ENCODE measurements around the gene RHBDL3.
"Not testable (repeated sequence)": the region's sequence is repeated elsewhere in the genome, so short reads cannot be mapped to it uniquely, and the experiment has no call there.

Gene RHBDL3

DNA sequence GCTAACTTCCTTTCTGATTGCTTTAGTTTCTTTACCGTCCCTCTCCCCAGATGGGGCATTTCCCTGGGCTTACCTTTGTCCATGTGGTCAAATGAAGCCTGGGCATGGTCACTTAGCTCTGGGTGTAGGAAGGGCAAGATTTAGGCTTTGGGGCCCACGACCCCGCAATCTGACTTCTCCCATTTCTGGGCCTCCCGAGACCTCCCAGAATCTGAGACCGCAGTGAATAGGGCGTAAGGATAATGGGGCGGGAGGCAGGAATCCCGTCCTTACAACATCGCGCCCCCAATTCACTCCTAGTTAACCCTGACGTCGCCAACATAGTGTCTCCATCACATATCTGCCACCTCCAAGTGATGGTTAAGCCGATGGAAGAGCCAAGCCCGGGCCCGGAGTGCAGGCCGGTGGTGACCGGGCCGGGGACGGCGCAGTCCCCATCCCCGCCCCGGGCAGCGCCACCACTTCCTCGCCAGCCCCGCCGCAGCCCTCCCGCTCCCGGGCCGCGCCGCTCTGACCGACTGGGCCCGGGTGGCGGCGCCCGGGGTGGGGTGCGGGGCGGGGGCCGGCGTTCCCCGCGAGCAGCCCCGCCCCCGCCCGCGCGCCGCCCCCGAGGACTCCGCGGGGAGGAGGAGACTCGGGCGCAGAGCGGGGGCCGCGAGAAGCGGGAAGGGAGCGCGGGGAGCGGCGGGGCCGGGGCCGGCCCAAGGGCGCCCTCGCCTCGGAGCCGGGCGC, at the start of gene RHBDL3:
TSS of gene RHBDL3 (plus strand) at position 641 of the 732 bp plus-strand sequence. CDS start 358 bp downstream, outside the sequence.
- peak; percentile 91 for DNase-seq (ENCODE audit: low spot score)

DNA sequence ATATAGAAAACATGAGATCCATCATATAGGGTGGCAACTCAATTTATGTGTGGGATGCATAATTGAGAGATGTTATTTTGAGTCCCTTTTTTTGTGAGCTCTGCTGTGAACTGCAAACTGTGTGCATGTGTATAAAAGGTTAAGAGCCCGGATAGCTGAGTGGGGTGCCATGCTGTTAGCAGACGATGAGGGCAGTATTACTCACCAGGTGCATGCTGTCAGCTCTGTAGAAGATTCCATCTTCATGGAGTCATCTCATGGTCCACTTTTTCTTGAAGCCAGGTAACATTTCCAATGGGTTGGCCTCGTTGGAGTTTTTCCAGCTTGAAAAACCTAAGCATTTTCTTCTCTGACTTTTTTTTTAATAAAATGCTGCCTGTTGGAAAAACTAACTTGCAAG, 43.0 kb upstream of the RHBDL3 start:
- no peak for DNase-seq (ENCODE audit: low spot score)

DNA sequence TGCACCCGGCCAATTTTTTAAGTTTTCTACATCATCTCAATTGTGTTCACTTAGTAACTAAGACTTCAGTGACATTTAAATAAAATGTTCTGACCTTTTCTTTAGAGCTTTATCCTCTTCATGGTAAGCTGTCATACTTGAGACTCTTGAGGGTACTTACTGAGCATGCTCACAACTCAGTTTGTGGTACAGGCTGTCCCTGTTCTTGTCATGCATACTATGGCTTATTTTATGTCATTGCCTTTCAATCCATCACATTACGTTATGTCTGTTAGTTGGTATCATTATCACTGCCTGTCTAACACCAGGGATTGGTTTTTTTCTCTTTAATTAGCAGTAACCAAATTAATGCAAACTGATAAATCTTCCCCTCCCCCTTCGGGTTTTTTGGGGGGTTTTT, 41.9 kb upstream of the RHBDL3 start:
- DNase-seq (ENCODE audit: low spot score) = no peak

- no peak for DNase-seq (ENCODE audit: low spot score)
These were observed 38.7 kb upstream of the RHBDL3 start for GRCh38 chr17:32226886-32227285.

DNA sequence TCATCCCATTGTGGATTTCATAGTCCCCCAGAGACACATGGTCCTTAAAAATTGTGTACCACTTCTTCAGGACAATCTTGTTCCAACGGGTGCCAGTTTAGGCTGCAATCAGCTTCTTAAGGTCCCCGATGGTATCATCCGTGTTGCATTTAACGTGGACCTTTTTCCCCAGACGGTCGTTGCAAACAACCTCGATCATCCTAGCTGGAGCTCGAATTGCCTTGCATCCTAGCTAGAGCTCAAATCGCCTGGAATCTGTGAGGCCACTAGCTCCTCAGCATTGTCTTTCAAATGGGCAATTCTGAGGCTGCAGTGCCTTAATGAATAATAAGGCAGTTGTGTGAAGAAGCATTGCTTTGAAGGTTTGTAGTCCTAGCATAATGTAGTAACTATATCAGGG, 37.7 kb upstream of the RHBDL3 start:
- DNase-seq (ENCODE audit: low spot score) = no peak

GRCh38 chr17:32235588-32235987, 30.0 kb upstream of the RHBDL3 start:
- no peak for DNase-seq (ENCODE audit: low spot score)

- no peak for DNase-seq (ENCODE audit: low spot score)
These were observed 26.2 kb upstream of the RHBDL3 start for GRCh38 chr17:32239456-32239855.

DNA sequence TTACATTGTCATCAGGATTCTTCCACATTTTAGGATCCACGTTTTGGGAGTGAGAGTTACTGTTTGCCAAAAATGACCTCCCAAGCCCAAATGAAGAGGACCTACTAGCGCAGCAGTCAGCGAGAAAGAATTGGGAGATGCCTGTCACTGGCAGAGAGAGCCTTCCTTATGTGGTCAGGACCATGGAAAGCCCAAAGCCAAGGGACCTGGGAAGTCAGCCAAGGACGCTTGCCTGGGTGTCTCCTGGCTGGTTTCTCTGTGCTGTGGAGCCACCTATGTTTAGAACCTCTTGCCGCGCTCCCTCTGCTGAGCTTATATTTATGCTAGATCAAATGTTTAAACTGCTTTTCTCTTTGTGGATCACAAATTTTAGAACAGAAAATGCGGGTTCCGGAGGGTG, 24.9 kb upstream of the RHBDL3 start:
- no peak for DNase-seq (ENCODE audit: low spot score)

GRCh38 chr17:32241640-32242039, 24.0 kb upstream of the RHBDL3 start:
- DNase-seq (ENCODE audit: low spot score) = no peak

DNA sequence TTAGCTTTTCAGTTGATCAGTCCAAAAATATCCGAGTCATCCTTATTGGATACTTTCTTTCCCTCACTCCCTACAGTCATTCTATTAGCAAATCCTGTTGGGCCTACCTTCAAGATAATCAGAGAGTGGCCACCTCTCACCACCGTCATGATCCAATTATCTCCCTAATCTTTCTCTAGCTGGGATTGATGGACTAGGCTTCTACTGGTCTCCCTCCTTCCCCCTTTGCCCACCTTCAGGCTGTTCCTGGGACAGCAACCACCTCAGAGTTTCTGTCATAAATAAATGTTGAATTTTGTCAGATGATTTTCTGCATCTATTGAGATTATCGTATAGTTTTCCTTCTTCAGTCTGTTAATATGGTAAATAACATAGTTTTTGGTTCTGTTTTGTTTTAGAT, 16.2 kb upstream of the RHBDL3 start:
- DNase-seq (ENCODE audit: low spot score) = no peak

- peak; percentile 90 for DNase-seq (ENCODE audit: low spot score)
These were observed 12.5 kb upstream of the RHBDL3 start for GRCh38 chr17:32253117-32253611.

DNA sequence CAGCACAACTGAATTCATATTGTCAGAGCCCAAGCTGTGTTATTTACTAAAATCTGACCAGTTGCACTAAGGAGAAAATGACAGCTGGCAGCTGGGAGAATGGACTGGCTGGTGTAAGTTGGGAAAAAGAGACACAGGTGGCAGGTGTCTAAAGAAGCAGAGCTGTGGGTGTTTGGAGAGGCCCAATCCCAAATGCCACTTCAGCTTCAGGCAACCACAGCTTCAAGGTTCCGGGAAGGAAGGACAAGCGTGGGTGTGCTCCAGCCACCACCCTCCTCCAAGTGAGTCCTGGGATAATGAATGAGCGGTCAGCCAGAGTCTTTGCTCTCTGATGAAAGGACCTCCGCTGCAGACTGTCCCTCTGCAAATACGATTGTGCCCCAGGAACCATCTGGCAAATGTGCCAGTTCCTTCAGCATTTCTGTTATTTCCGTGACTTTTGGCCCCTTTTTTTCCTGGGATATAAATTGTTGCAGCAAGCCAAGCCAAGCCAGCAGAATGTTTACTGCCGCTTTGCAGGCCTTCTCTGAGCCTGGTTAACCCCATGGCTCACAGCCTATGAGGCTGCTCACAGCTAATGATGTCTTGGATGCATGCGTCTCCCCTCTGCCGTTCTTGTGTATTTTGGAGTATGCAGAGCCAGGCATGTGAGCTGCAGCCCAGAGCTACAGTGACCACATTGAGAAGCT, 9.5 kb upstream of the RHBDL3 start:
- DNase-seq (ENCODE audit: low spot score) = no peak

GRCh38 chr17:32256701-32257019, 9.0 kb upstream of the RHBDL3 start:
- no peak for DNase-seq (ENCODE audit: low spot score)

- peak; percentile 85 for DNase-seq (ENCODE audit: low spot score)
These were observed 7.1 kb upstream of the RHBDL3 start for GRCh38 chr17:32258383-32259140.

- DNase-seq (ENCODE audit: low spot score) = no peak
These were observed 6.0 kb upstream of the RHBDL3 start for GRCh38 chr17:32259586-32259985.

DNA sequence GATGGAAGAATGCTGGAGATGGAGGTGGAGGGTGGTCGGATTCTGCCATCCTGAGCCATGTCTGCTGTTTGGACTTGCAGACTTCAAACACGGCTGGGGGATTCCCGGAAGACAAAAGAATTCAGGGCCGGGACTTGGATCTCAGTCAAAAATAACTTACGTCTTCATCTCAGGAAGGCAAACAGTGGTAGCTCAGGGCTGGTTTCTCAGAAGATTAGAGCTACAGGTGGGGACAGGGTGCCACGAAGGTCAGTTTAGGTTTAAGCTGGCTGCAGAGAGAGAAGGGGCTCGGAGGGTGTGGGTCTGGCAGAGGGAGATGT, 4.3 kb upstream of the RHBDL3 start:
- DNase-seq (ENCODE audit: low spot score) = no peak

DNA sequence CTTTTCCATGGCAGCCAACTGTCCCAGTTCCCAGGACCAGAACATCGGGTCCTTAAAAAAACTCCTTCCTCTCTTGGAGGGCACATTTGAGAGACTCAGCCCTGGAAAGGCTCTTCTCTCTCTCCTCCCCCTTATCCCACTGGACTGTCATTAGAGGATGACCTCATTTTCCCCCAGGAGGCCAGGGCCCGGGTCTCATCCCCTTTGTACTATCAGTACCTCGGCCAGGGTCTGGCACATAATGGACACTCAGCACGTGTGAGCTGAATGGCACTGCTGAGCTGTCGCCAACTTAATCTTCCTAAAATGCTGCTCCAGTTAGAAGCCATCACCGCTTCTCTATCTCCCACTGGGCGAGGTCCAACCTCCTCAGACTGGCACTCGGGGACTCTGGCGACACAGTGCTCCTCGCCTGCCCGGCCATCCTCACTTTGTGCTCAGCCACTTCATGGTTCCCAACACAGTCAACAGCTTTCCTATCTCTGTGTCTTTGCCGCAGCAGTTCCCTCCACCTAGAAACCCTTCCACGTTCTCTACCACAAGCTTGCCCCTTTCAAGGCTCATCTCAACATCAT, 3.6 kb upstream of the RHBDL3 start:
- DNase-seq (ENCODE audit: low spot score) = no peak

DNA sequence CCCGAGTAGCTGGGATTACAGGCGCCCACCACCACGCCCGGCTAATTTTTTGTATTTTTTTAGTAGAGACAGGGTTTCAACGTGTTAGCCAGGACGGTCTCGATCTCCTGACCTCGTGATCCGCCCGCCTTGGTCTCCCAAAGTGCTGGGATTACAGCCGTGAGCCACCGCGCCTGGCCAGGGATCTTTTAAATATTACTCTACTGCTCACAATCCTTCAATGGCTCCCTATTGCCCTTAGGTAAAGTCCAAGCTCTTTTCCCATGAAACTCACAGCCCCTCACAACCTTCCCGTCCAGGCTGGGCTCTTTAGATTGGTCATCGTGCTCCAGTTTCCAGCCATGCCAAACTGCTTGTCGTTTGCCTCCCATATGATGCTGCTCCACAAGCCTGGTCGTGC, 2.1 kb upstream of the RHBDL3 start:
- not testable (repeated sequence) for DNase-seq (ENCODE audit: low spot score)

GRCh38 chr17:32264140-32264799, 1.4 kb upstream of the RHBDL3 start:
- DNase-seq (ENCODE audit: low spot score) = peak; percentile 54

DNA sequence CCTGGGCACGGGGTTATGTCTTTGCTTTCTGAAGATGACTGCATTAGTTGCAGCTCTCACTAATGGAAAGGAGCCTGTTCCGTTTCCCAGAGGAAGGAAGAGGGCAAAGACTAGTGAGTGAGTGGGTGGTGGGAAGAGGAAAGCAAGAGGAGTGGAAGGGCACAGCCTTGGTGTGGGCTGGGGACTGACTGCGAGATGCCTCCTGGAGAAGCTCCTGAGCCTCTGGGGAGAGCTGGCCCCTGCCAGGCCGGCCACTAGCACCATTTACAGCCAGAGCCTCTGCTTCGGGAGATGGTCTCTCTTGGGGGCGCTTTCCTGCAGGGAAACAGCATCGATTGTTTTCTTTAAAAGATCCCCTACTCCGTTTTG, 825 bp upstream of the RHBDL3 start:
- DNase-seq (ENCODE audit: low spot score) = peak; percentile 30

DNA sequence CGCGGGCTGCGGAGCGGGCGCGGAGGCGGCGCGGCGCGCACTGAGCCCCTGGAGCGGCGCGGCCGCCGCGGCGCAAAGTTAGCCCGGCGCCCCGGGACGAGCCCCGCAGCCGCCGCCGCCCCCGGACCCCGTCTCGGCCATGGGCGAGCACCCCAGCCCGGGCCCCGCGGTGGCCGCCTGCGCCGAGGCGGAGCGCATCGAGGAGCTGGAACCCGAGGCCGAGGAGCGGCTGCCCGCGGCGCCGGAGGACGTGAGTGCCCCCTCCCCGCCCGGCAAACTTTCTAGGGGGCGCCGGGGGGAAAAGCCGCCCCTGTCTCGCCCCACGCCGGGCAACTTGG, 388 bp downstream of the RHBDL3 start:
- no peak for DNase-seq (ENCODE audit: low spot score)

All from D341Med (cell line).